HG03095 (cell line): ENCODE results near the gene TH.
"Not testable (repeated sequence)": the region's sequence is repeated elsewhere in the genome, so short reads cannot be mapped to it uniquely, and the experiment has no call there.

Source experiments
- ATAC-seq: cut with Tn5 transposase; IDR thresholded peaks from one replicate; pipeline ENCODE4 v1.9.1; 2021; ENCODE audit warnings: moderate library complexity; ENCODE audit not compliant: unreplicated experiment

The TH gene

DNA sequence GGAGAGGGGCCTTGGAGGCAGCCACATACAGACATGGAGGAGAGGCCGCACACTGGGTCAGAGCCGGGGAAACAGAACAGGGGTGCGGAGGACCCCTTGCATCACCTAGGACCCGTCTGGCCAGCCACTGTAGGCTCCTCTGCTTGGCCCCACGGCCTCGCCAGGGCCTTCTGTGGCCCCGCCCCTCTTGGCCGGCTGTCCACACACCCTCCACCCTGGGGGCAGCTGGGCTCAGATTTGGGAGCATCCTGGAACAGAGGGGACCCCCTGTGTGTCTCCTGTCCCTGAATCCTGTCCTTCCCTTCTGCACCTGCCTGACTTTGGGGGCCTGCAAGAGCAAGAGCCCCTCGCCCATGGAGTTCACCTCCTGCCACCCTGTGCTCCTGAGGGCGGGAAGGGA, 7.9 kb upstream of the TH start:
- no peak for ATAC-seq

DNA sequence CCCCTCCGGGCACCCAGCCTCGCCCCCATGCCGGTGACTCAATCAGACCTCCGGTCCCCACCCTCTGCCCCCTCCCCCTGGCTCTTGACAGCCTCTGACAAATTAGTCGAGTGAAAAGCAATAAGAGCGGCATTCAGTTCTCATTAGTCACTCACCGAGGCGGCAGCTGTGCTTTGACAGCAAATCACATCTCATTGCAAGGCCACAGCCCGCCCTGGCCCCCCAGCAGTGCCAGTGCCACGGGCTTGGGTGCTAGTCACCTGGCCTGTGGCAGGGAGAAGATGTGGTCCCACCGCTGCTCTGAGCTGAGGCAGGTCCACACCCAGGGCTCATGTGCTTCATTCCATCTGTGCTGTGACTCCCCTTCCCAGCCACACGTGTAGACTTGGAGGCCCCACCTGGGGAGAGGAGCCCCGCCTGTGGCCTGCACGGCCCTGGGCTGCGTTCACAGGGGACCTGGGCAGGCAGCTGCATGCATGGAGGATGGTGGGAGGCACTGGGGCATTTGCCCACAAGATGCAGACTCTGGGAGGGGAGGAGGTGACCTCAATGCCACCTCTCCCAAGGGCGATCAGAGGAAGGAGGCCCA, 7.4 kb upstream of the TH start:
- ATAC-seq = no peak

DNA sequence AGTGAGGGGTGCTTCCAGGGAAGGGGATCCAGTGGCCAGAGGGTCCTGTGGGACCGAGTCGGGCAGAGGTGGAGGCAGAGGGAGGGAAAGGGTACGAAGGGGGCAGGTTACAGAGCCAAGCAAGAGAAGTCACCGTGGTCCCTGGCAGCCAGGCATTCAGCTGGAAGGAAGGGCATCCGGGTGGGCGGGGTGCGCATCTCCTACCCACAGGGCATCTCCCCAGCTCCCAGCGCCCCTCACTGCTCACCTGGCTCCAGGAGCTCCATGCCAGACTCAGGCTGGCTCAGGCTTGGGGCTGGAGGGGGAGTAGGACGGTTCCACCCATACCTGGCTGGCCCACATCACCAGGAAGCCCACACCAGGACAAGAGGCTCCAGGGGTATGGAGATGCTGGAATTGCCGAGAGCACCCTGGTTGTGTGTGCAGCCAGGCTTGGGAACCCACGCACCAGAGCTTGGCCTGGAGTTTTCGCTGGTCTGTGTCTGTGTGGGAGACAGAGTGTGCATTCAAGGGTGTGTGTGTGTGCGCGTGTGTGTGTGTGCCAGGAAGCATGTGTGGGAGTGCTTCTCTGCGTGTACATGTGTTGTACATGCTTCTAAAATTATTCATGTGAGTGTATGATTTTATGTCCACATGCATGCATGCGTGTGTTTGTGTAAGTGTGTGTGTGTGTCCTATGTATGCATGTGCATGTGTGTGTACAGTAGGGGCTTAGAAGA, 6.6 kb upstream of the TH start:
- not testable (repeated sequence) for ATAC-seq

DNA sequence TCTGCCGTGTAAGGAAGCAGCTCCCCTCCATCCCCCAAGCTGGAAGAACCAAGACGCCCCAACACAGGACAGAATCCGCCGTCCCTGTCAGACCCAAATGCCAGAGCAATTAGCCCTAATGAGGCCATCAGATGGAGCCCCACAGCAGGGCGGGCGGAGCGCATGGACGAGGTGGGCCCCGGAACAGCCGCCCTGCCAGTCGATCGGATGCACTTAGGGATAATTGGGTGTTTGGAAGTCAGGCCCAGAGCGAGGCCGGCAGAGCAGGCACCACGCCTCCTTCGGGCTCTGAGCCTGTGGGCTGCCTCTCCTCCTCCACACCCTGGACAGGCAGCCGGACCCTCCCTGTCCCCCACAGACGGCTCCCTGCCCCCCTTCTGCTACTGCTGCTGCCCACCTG, 5.5 kb upstream of the TH start:
- ATAC-seq = no peak

DNA sequence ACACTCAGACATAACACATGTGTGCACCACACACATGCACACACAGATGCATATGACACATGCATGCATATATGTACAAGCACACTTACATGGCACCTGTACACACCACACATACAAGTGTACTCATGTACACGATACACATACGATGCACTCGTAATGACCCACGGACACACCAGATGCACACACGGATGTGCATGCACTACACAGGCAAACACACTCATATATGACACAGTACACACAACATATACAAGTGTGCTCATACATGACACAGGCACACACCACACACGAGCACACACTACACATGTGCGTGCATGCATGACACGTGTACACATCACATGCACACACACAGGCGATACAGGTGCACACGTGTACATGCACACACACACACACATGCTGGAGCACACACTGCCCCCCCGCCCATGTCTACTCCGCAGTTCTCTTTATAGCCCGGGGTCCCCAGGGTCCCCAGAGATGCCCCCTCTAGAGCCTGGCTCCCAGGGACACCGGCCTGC, 4.8 kb upstream of the TH start:
- no peak for ATAC-seq

DNA sequence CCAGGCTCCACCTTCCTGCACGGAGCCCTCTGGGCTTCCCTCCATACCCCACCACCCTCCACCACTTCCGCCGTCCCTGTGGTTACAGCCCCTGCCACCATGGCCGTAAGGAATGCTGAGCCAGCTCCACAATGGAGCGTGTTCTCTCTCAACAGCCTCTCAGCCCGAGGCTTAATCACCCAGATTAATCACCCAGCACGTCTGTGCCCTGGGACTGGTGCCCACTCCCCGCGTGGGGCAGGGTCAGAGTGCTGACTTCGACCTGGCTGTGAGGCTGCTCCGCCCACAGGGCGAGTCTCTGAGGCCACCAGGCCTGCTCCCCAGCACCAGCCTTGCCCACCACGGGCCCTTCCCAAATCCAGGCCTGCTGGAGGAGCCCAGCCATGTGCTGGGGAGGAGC, 4.0 kb upstream of the TH start:
- ATAC-seq = no peak

DNA sequence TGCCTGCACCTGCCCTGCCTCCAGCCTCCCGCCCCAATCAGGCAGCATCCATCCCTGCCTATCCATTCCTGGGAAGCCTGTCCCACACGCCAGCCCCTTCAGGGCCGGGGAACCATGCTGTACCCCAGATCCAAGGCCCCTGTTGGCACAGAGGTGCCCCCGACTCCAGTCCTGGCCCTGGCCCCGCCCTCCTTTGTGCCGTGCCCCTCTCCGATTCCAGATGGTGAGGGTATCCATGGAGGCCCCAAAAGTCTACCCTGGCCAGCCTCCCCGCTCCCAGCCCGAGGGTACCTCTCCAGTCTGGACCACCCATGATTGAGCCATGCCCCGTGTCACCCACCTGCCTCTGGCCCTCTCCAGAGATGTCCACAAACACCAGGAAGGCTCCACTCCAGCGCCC, 2.7 kb upstream of the TH start:
- no peak for ATAC-seq

DNA sequence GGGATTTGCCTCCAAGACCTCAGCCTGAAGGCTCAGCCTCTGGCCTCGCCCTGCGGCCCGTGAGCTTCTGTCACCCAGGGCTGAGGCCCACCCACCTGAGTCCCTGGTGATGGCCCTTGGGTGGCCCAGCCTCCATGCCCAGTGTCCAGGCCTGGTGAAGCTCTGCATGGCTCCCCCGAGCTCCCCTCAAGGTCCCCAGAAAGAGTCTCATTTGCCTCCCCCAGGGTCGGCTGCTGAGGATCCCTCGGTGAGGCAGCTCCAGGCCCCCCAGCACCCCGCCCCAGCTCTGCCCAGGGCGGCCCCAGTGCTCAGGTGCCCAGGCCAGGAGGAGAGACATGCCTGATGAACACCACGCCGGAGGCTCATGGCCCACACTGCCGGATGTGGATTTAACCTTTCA, 2.1 kb upstream of the TH start:
- no peak for ATAC-seq

DNA sequence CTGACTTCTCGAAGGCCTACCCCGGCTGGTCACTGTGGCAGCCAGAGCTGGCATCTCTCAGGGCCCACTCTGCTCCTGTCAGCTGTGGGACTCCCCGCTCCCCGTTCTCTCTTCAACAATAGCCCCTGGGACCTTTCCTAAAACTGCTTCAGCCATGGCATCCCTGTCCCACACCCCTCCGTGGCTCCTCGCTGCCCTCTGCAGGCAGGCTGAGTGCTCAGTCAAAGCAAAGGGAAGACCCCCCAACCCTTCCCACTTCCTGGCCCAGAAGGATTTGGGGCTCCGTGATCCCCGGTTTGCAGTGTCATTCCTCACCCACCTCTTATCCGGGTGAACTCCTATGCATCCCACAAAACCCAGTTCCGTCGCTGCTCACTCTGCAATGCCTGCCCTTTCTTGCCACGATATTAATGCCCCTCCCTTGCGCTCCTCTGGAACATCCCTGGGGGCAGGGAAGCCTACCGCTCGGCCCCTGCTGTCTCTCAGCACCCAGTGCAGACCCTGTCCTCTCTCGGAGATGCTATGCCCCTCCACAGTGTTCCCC, 1.6 kb upstream of the TH start:
- no peak for ATAC-seq

DNA sequence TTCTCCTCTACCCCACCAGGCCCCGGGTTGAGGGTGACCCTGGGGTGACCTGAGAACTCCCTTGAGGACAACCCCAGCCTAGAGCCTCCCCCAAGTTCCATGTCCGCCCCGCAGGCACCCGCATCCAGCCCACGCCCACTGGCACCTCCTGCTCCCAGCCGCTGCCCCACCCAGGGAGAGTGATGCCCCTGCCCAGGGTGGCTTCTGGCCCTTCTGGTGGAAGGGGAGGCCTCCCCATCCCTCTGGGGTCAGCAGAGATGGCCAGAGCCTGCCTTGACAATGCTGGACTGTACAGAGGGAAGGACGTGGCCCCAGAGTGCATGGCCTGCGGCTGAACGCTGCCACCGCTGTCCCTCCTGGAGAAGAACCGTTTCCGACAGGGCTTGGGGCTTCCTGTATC, 1.1 kb upstream of the TH start:
- no peak for ATAC-seq

DNA sequence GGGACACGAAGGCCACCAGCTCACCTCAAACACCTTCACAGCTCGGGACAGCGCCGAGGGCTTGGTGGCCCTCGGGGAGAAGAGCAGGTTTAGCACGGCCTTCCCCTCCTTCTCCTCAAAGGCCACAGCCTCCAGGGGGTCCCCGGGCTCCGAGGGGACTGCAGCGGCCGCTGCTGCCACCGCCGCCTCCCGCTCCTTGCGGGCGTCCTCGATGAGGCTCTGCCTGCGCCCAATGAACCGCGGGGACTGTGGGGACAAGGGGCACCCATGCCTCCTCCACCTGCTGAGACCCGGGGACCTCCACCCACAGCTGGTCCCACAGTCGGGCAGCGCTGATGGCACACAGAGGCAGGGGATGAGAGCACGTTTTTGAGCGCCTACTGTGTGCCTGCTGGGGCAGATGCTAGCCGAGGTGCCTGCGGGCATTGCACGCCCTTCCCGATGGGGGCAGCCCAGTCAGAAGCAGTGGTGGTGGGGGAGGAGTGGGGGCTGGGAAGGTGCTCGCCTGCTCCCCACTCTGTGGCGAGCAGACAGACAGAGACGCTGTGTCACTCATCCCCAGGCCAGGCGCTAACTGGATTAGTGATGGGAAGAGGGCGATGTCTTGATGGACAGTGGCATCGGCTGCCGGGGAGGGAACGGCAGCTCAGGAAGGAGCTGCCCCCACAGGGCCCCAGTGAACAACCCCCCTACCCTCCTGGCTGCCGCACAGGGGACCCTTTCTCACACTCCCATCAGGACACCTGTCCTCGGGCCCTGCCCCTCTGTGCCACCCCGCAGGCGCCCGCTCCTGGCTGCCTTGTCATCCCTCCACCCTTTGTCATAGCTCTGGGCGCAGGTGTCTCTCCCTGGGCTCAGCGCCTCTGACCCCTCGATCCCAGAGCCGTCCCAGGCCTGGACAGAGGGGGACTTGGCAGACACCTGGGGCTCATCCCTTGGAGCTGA, 1.7 kb downstream of the TH start:
- ATAC-seq = no peak

DNA sequence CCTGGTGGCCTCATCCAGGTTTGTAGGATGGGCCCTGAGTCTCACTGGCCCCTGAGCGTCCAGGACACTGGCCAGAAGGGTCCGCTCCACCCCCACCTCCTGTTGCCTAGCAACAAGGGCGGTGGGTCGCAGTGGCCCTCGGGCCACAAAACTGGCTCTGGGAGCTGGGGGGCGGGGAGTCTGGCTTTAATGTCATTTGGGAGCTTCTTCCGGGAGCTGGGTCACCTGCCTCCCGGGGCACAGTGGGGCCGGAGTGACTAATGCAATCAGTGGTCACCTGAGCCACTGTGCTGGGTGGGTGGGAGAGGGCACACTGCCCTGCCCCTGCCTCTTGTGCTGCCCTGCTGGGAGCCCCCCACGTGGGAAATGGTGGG, 2.6 kb downstream of the TH start:
- ATAC-seq = no peak

DNA sequence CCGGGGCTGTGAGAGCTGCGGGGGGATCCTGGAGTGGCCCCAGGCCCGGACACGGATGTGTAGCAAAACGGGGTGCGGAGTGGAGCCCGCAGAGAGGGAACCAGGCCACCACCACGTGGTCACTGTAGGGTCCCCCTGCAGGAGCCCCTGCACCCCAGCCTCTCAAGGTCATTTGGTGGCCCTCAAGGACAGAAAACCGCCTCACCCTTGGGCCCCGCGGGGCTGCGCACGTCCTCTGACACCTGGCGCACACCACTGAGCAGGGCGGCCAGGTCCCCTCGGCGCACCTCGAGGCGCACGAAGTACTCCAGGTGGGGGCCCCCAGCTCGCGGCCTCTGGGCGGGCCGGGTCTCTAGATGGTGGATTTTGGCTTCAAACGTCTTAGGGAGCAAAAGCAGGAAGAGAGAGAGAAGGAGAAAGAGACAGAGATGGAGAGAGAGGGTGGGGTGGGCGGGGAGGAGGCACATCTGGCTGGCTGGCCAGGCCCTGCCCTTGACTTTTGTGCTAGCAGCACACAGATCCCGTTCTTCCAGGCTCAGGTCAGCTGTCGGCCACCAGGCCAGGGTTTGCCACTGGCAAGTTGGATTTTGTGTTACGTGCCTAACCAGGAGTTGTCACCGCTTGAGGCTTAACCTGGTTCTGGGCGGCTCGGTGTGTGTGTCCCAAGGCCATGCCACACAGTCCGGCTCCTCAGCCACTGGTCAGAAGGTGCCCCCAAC, 3.2 kb downstream of the TH start:
- ATAC-seq = no peak

DNA sequence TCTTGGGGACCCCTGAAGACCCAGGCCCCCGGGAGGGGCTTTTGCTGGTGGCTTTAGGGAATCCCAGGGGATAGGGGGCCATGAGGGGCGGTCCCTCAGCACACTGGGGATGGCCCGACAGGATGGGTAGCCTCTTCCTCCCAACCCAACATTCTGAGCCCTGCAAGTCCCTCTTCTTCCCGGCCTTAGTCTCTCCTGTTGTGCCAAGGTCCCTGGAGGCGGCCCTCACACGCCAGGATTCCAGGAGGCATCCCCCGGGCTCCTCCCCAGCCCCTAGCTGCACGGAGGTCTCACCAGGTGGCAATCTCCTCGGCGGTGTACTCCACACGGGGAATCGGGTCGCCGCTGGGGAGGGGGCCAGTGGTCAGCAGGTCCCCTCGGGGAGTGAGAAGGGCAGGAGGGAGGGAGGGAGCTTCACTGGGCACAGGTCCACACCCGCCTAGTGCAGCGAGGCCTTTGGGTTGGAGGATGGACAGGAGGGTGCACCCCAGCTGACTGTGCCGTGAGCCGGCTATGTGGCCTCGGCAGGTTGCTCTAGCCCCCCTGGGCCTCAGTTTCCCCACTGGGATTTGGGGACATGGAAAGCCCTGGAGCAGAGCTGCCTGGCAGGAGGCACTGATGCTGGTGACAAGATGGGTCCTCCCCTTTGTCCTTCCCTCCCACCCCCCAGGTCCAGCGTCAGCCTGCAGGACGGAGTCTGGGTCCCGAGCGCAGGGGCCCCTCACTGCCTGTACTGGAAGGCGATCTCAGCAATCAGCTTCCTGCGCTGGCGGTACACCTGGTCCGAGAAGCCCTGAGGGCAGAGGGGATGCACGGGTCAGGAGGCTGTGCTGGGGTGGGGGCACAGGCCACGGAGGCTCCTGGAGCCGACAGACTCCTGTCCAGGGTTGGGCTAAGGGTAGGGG, 4.2 kb downstream of the TH start:
- ATAC-seq = no peak

DNA sequence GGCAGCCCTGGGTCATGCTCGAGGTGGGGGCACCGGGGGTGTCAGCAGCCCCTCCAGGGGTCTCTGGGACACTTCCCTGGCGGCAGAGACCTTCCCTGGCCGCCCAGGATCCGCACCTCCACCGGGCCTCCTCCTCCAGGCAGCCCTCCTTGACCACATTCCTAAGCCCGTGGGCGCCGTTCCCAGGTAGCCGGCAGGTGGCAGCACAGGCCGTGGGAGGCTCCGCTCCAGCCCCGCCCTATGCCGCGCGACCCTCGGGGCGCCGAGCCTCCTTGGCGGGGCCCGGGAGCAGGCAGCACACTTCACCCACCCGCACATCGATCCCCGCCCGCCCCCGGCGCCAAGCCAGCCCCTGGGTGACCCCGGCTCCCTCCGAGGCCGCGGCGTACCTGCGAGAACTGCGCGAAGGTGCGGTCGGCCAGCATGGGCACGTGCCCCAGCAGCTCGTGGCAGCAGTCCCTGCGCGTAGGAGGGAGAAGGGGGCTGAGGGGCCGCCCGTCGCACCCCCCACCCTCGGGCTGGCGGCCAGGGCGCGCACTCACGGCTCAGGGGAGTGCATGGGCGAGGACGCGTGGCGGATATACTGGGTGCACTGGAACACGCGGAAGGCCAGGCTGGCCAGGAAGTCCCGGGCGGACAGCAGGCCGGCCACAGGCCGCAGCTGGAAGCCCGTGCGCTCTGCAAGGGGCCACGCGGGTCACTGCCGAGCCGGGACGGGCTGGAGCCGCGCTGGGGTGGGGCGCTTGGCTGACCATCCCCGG, 5.3 kb downstream of the TH start:
- ATAC-seq = no peak

DNA sequence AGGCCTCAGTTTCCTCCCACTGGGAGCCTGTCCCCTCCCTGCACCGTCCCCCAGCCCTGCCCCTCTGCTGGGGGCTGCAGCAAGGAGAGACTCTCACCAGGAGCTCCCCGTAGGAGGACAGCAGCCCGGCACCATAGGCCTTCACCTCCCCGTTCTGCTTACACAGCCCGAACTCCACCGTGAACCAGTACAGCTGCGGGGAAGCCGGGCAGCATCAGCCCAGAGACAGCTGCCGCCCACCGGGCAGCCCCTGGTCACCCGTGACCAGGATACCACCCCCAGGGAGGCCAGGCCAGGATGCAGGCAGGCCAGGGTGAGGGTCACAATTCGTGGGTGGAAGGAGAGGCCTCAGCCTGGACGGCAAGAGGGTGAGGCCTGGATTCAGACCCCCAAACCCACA, 6.0 kb downstream of the TH start:
- ATAC-seq = no peak

DNA sequence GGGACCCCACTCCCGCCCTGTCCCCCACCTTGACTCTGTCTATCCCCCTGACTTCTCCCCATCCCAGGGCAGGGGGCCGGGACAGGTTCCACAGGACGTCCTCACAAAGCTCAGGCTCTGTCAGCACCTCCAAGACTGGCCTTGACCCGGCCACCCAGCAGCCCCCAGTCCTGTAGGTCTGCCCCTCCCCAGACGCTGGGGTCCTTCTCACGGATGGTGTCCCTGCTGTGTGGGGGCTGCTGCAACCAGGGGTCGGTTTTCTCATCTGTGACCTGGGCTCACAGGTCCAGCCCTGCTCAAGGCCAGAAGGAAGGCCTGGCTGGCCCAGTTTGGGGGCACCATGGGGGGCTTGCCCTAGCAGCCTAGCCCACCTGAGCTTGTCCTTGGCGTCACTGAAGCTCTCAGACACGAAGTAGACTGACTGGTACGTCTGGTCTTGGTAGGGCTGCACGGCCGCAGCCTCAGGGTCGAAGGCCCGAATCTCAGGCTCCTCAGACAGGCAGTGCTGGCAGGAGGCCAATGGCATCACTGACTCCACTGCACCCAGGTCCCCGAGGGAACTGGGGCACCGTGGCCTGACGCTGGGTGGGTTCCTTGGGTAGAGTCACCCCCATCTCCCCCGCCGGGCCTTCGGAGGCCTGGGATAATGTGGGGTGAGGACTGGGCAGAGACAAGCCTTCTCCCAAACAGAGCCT, 6.6 kb downstream of the TH start:
- no peak for ATAC-seq

DNA sequence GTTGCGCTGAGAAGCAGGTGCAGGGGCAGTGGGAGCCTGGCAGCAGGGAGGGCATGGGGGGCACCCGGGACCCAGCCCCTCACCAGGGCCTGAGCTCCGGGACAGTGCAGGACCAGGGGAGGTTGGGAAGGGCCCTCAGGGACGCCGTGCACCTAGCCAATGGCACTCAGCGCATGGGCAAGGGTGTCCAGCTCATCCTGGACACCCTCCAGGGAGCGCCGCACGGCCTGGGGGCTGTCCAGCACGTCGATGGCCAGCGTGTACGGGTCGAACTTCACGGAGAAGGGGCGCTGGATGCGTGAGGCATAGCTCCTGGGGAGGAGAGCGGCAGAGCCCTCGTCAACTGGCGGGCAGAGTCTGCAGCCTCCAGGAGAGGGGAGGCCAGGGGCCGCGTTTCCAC, 7.5 kb downstream of the TH start:
- no peak for ATAC-seq
